Astrocyte (in vitro differentiated cells and primary cell): Measurements from ENCODE around the gene RNFT2.

Experiments
- EZH2 ChIP-seq: IDR thresholded peaks from 2 replicates; pipeline ENCODE4 v1.6.1; 2012; ENCODE audit warnings: mild to moderate bottlenecking, low read length, inconsistent platforms; ENCODE audit not compliant: insufficient read depth
- TF ChIP-seq, protein P1 (sequence below): IDR thresholded peaks from 2 replicates; pipeline ENCODE4 v1.5.1; 2011; ENCODE audit warnings: low read depth, mild to moderate bottlenecking, inconsistent platforms, low read length, moderate library complexity; ENCODE audit not compliant: insufficient read depth

DNA sequence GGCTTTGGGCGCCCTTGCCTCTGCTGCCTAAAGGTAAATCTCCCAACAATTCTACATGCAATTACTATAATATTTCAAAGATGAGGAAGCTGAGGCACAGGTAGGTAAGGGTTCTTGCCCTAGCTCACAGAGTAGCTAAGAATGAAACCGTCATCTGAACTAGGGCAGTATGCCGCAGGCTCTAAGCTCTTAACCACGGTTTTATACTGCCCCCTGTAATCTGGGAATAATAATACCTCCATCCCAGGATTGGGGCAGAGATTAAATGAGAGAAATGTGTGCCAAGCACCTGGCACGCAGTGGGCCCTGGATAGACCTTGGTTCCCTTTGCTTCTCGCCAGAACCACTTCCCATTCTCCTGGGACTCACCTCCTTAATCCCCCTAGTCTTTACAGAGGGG is 144.6 kb downstream of the RNFT2 start:
- TF ChIP-seq, protein P1, sequence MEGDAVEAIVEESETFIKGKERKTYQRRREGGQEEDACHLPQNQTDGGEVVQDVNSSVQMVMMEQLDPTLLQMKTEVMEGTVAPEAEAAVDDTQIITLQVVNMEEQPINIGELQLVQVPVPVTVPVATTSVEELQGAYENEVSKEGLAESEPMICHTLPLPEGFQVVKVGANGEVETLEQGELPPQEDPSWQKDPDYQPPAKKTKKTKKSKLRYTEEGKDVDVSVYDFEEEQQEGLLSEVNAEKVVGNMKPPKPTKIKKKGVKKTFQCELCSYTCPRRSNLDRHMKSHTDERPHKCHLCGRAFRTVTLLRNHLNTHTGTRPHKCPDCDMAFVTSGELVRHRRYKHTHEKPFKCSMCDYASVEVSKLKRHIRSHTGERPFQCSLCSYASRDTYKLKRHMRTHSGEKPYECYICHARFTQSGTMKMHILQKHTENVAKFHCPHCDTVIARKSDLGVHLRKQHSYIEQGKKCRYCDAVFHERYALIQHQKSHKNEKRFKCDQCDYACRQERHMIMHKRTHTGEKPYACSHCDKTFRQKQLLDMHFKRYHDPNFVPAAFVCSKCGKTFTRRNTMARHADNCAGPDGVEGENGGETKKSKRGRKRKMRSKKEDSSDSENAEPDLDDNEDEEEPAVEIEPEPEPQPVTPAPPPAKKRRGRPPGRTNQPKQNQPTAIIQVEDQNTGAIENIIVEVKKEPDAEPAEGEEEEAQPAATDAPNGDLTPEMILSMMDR: peak; percentile 33
- no peak for TF ChIP-seq EZH2
